SH-SY5Y (cell line): ENCODE measurements around the gene RYR3.

Experiments
- GATA2 ChIP-seq: IDR thresholded peaks from 2 replicates; pipeline ENCODE4 v1.6.1; 2011; ENCODE audit warnings: mild to moderate bottlenecking, low read depth, low read length
- GATA3 ChIP-seq: IDR thresholded peaks from 2 replicates; pipeline ENCODE4 v1.6.1; 2011; ENCODE audit warnings: low read depth, mild to moderate bottlenecking, low read length, moderate library complexity

- TF ChIP-seq GATA3 (no peak), GATA2 (no peak)
Observed at GRCh38 chr15:33395846-33396245, 85.1 kb downstream of the RYR3 start.
